GM18907 (cell line): ENCODE measurements around the gene HNRNPH2.

Experiments used
- ATAC-seq: cut with Tn5 transposase; IDR thresholded peaks from one replicate; pipeline ENCODE4 v1.9.1; 2021; ENCODE audit warnings: mild to moderate bottlenecking, moderate library complexity; ENCODE audit not compliant: unreplicated experiment

The HNRNPH2 gene

DNA sequence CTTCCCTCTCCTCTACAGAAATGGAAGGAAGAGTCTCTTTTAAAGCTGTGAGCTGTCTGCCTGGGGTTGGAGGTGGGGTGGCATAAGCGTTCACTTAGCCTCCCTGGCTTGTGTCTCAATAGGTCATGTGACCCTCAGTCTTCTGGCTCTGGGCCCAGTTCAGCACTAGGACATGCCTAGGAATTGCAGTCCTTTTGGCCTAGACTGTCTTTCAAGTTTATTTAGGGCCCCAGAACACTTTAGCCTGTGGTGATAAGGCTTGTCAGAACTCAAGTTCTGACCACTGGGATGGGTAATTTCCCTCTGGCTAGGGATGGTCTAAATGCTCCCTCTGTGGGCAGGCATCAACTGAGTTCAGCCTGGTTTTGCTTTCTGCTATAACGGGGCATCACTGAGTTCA lies 42.9 kb downstream of the HNRNPH2 start:
- no peak for ATAC-seq

DNA sequence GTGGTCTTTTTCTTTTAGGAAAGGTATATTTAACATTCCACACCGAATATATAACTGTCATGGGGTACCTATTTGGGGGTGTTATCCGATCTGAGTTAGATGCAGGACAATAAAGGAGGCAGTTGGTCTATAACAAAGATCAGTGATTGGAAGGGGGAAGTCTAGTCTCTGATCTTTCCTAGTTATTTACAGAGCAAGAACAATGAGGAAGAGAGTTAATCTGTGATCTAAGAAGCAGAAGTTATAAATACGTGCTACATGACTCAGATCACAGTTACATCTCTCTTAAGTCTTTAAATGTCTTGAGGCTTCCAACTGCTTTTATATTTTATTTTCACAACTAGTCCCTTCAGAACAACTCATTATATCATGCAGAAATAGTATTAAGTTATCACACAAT lies 44.0 kb downstream of the HNRNPH2 start:
- ATAC-seq: no peak

DNA sequence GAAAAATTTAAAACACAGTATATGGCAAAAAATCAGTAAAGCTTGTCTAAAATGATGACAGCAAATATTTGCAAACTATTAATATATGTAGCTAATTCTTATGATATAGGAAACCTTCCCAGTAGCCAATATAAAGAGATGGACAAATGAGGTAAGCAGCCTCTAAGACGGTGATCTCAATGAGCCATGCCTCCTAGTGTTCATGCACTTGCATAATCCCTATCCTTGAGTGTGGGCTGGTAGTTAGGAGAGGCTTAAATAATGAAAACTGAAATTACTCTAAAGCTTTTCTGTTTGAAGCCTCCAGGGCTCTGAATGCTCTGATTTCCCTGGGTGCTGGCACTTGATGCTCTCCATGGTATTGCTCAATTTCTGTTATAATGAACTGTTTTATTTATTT lies 52.6 kb downstream of the HNRNPH2 start:
- no peak for ATAC-seq

DNA sequence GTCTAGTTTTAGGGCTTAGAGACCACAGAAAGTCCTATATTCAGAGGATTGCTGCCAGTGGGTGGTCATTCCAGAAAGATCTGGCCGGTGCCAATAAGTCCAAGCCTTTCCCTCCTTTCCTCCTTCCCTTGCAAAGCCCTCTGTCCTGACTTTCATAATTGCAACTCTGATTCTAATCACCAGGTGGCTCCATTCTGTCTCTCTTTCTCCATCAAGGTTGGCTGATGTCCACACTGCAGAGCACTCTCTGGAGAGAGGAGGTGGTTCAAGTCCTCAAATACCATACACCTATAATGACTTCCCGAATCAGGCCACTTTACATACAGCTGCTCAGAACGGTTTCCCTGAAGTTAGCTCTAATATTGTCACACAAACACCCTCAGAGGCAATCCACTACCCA lies 54.9 kb downstream of the HNRNPH2 start:
- no peak for ATAC-seq
